DMS 273 (cell line): Measurements from ENCODE around the gene KRT71.

Experiments used
- DNase-seq: peaks from one replicate; lab custom pipeline; 2025; ENCODE audit not compliant: unreplicated experiment; lab: John Stamatoyannopoulos, UW

The KRT71 gene

GRCh38 chr12:52499806-52500560 lies 53.0 kb downstream of the KRT71 start:
- DNase-seq = no peak

GRCh38 chr12:52498946-52499345 lies 54.0 kb downstream of the KRT71 start:
- DNase-seq = no peak

GRCh38 chr12:52497975-52498374 lies 55.0 kb downstream of the KRT71 start:
- DNase-seq = no peak

- DNase-seq = no peak
These were observed 56.3 kb downstream of the KRT71 start for GRCh38 chr12:52496590-52497071.

- no peak for DNase-seq
These were observed 56.9 kb downstream of the KRT71 start for GRCh38 chr12:52496054-52496453.

- DNase-seq = peak; percentile 83
These were observed 57.6 kb downstream of the KRT71 start for GRCh38 chr12:52495389-52495788.

GRCh38 chr12:52494518-52494917 lies 58.4 kb downstream of the KRT71 start:
- DNase-seq = no peak

- no peak for DNase-seq
These were observed 58.8 kb downstream of the KRT71 start for GRCh38 chr12:52494100-52494499.
